ENCODE data around the gene LIN9. TPM values are rescaled to one million over a fixed set of nuclear protein-coding genes. Genes with fewer than 3 reads are reported as not detected.

LIN9 gene
- total and polyA plus RNA-seq, 2 experiments from 2014 or later: 9.7 to 11.3 TPM

GRCh38 chr1:226211181-226211821 is 97.7 kb downstream of the LIN9 start:
- Histone ChIP-seq H3K4me1 (ENCODE audit: low read depth) (no peaks in the 10 kb centered on the region), H3K4me3 (no peak overlapping the region), H3K27ac (no peak overlapping the region), H3K9me3 (ENCODE audit: low read depth) (no peaks in the 10 kb centered on the region), H3K27me3 (no peaks in the 10 kb centered on the region), H3K36me3 (no peaks in the 10 kb centered on the region)
- no peak for TF ChIP-seq CTCF (IDR thresholded peaks at IDR 0.05; ENCODE audit: low read depth, low read length)
- DNase-seq (ENCODE audit: low read depth in 1 of 2, low spot score in 1 of 2): no peak

- no peaks in the 10 kb centered on the region for H3K4me1 ChIP-seq (ENCODE audit: low read depth)
- H3K36me3 ChIP-seq: no peaks in the 10 kb centered on the region
- no peak for TF ChIP-seq CTCF (IDR thresholded peaks at IDR 0.05; ENCODE audit: low read depth, low read length)
- no peak overlapping the region for H3K4me3 ChIP-seq
- H3K27ac ChIP-seq: no peak overlapping the region
- no peak for DNase-seq (ENCODE audit: low read depth in 1 of 2, low spot score in 1 of 2)
- no peaks in the 10 kb centered on the region for H3K9me3 ChIP-seq (ENCODE audit: low read depth)
- H3K27me3 ChIP-seq: no peaks in the 10 kb centered on the region
These were observed 98.3 kb downstream of the LIN9 start for GRCh38 chr1:226210571-226211176.

- Histone ChIP-seq H3K4me1 (ENCODE audit: low read depth) (no peaks in the 10 kb centered on the region), H3K4me3 (no peak overlapping the region), H3K27me3 (no peaks in the 10 kb centered on the region), H3K27ac (no peak overlapping the region), H3K9me3 (ENCODE audit: low read depth) (no peaks in the 10 kb centered on the region), H3K36me3 (no peaks in the 10 kb centered on the region)
- DNase-seq (ENCODE audit: low read depth in 1 of 2, low spot score in 1 of 2): peak in 1 of 2 donors; percentile 9
- no peak for TF ChIP-seq CTCF (IDR thresholded peaks at IDR 0.05; ENCODE audit: low read depth, low read length)
These were observed 99.5 kb downstream of the LIN9 start for GRCh38 chr1:226209307-226210059.

GRCh38 chr1:226207048-226207447 is 101.9 kb downstream of the LIN9 start:
- H3K36me3 ChIP-seq: no peaks in the 10 kb centered on the region
- DNase-seq (ENCODE audit: low read depth in 1 of 2, low spot score in 1 of 2): no peak
- H3K4me3 ChIP-seq: no peak overlapping the region
- H3K27me3 ChIP-seq: no peaks in the 10 kb centered on the region
- no peaks in the 10 kb centered on the region for H3K4me1 ChIP-seq (ENCODE audit: low read depth)
- no peak overlapping the region for H3K27ac ChIP-seq
- H3K9me3 ChIP-seq (ENCODE audit: low read depth): no peaks in the 10 kb centered on the region
- TF ChIP-seq CTCF (IDR thresholded peaks at IDR 0.05; ENCODE audit: low read depth, low read length): no peak

GRCh38 chr1:226204198-226204597 is 104.8 kb downstream of the LIN9 start:
- DNase-seq (ENCODE audit: low read depth in 1 of 2, low spot score in 1 of 2): no peak
- H3K27me3 ChIP-seq: no peaks in the 10 kb centered on the region
- H3K4me3 ChIP-seq: no peak overlapping the region
- H3K9me3 ChIP-seq (ENCODE audit: low read depth): no peaks in the 10 kb centered on the region
- no peak for TF ChIP-seq CTCF (IDR thresholded peaks at IDR 0.05; ENCODE audit: low read depth, low read length)
- H3K36me3 ChIP-seq: no peaks in the 10 kb centered on the region
- no peaks in the 10 kb centered on the region for H3K4me1 ChIP-seq (ENCODE audit: low read depth)
- no peak overlapping the region for H3K27ac ChIP-seq
